HL-60 (cell line): ENCODE results near the gene TMPRSS13.

Source experiments
- DNase-seq, 2 experiments: peaks; one replicate each; pipeline ENCODE4 v3.0.0-alpha.2; 2010 to 2020; ENCODE audit warnings: low read depth in 1 of 2, low spot score in 1 of 2
- H3K27ac ChIP-seq: fragments of 250-450 bp; sonication (Bioruptor Pico); replicated peaks from 2 replicates; pipeline ENCODE4 v1.5.1; 2020; ENCODE audit warnings: mild to moderate bottlenecking, moderate library complexity
- H3K27me3 ChIP-seq: fragments of 250-450 bp; sonication (Bioruptor Pico); 2 replicates; pipeline ENCODE4 v1.5.1; 2021; ENCODE audit warnings: mild to moderate bottlenecking, moderate library complexity; ENCODE audit not compliant: insufficient read depth, poor library complexity, severe bottlenecking
- H3K4me3 ChIP-seq: replicated peaks from 2 replicates; pipeline ENCODE4 v1.5.1; 2011; ENCODE audit warnings: mild to moderate bottlenecking, control low read depth, low read length; ENCODE audit not compliant: insufficient read depth
- GABPA ChIP-seq: IDR thresholded peaks from 2 replicates; pipeline ENCODE4 v1.6.1; 2012; ENCODE audit warnings: low read depth
- POLR2AphosphoS5 ChIP-seq: IDR thresholded peaks from 2 replicates; pipeline ENCODE4 v1.6.1; 2012; ENCODE audit warnings: low read depth
- SPI1 ChIP-seq: IDR thresholded peaks from 2 replicates; pipeline ENCODE4 v1.6.1; 2012; ENCODE audit warnings: low read depth, mild to moderate bottlenecking, borderline replicate concordance
- TF ChIP-seq, protein P1 (sequence below): IDR thresholded peaks from 2 replicates; pipeline ENCODE4 v1.6.1; 2012; ENCODE audit warnings: low read depth; ENCODE audit not compliant: insufficient replicate concordance
- TF ChIP-seq, protein P2 (sequence below): IDR thresholded peaks from one replicate; pipeline ENCODE4 v1.5.1; 2011; ENCODE audit warnings: low read length, control low read depth, inconsistent platforms; ENCODE audit not compliant: insufficient read depth

Gene TMPRSS13

DNA sequence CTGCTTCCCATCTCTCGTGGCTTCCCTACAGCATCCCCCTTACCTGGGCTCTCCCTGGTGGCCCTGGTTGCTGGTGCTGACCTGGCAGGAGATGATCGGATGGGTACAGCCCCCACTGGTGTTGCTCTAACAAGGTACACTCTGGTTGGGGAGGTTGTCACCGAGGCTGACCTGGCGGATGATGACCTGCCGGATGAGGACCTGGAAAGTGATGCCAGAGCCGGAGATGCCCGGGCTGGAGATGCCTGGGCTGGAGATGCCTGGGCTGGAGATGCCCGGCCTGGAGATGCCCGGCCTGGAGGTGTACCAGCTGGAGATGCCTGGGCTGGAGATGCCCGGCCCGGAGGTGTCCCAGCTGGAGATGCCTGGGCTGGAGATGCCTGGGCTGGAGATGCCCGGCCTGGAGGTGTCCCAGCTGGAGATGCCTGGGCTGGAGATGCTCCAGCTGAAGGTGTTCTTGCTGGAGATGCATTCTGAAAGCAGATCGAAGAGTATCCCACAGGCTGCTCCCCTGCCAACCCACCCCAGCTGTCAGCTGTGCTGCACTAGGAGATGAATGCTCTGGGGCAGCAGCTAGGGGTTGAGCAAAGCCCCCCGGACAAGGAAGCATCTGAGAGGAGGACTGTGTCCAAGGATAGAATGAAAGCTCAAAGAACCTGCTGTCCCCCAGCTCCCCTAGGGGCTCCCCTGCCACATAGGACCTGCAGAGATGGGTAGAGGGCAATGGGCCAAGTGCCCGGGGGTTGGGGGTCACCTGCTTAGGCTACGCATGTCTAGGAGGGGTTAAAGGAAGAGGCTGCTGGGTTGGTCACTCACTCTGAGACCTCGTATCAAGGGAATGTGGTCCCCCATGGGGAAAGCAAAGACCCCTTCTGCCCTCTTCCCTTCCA, 10.6 kb downstream of the TMPRSS13 start:
- DNase-seq, result no peak
- Histone ChIP-seq H3K27ac (no peak overlapping the region), H3K4me3 (no peak overlapping the region), H3K27me3 (no peaks in the 10 kb centered on the region)
- TF ChIP-seq GABPA, result no peak

DNA sequence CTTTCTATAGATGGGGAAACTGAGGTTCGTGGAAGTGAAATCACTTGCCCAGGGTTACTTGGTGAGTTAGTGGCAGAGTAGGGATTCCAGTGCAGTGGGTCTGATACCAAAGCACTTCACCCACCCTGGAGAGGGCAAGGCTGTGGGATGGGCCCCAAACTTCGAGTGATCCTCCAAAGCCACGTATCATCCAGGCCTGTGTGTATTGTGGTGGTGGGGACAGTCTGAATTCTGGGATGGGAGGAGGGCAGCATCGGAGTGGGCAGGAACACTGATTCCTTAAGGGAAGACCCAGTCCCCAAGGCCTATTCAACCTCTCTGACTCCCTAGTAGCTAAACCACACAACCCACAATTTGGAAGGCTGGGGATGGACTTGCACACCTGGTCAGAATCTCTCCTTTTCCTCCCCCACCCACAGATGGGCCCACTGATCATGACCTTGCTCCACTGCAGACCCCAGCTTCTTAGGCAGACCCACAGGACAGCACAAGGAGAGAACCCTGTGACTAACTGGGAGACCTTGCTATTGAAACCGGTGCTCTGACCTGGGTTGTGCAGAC, 11.5 kb downstream of the TMPRSS13 start:
- Histone ChIP-seq H3K27me3 (no peaks in the 10 kb centered on the region), H3K4me3 (no peak overlapping the region), H3K27ac (no peak overlapping the region)
- TF ChIP-seq POLR2AphosphoS5, result no peak
- no peak for TF ChIP-seq SPI1
- TF ChIP-seq, protein P1, sequence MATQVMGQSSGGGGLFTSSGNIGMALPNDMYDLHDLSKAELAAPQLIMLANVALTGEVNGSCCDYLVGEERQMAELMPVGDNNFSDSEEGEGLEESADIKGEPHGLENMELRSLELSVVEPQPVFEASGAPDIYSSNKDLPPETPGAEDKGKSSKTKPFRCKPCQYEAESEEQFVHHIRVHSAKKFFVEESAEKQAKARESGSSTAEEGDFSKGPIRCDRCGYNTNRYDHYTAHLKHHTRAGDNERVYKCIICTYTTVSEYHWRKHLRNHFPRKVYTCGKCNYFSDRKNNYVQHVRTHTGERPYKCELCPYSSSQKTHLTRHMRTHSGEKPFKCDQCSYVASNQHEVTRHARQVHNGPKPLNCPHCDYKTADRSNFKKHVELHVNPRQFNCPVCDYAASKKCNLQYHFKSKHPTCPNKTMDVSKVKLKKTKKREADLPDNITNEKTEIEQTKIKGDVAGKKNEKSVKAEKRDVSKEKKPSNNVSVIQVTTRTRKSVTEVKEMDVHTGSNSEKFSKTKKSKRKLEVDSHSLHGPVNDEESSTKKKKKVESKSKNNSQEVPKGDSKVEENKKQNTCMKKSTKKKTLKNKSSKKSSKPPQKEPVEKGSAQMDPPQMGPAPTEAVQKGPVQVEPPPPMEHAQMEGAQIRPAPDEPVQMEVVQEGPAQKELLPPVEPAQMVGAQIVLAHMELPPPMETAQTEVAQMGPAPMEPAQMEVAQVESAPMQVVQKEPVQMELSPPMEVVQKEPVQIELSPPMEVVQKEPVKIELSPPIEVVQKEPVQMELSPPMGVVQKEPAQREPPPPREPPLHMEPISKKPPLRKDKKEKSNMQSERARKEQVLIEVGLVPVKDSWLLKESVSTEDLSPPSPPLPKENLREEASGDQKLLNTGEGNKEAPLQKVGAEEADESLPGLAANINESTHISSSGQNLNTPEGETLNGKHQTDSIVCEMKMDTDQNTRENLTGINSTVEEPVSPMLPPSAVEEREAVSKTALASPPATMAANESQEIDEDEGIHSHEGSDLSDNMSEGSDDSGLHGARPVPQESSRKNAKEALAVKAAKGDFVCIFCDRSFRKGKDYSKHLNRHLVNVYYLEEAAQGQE, result no peak
- TF ChIP-seq, protein P2, sequence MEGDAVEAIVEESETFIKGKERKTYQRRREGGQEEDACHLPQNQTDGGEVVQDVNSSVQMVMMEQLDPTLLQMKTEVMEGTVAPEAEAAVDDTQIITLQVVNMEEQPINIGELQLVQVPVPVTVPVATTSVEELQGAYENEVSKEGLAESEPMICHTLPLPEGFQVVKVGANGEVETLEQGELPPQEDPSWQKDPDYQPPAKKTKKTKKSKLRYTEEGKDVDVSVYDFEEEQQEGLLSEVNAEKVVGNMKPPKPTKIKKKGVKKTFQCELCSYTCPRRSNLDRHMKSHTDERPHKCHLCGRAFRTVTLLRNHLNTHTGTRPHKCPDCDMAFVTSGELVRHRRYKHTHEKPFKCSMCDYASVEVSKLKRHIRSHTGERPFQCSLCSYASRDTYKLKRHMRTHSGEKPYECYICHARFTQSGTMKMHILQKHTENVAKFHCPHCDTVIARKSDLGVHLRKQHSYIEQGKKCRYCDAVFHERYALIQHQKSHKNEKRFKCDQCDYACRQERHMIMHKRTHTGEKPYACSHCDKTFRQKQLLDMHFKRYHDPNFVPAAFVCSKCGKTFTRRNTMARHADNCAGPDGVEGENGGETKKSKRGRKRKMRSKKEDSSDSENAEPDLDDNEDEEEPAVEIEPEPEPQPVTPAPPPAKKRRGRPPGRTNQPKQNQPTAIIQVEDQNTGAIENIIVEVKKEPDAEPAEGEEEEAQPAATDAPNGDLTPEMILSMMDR, result no peak
- no peak for TF ChIP-seq GABPA
- DNase-seq, result no peak

DNA sequence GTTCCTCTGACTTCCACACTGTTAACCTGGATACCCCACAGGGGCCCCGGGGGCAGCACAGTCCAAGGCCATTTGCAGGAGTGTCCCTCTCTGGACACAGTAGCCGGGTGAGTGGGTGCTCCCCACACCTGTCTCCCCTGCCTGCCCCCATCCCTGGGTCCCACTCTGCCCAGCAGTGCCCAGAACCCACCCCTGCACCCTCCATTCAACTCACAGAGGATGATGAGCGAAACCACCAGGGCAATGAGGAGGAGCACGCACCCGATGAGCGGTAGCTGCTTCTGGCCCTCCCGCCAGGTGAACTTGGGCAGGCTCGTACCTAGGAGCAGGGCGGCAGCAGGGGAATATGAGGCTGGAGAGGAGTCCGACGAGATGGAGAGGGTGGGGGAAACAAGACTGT, 12.2 kb downstream of the TMPRSS13 start:
- no peak for DNase-seq
- Histone ChIP-seq H3K27me3 (no peaks in the 10 kb centered on the region), H3K4me3 (no peak overlapping the region), H3K27ac (no peak overlapping the region)
- TF ChIP-seq POLR2AphosphoS5 (no peak), SPI1 (no peak), GABPA (no peak)
- TF ChIP-seq, protein P2, result no peak
- TF ChIP-seq, protein P1, result no peak

DNA sequence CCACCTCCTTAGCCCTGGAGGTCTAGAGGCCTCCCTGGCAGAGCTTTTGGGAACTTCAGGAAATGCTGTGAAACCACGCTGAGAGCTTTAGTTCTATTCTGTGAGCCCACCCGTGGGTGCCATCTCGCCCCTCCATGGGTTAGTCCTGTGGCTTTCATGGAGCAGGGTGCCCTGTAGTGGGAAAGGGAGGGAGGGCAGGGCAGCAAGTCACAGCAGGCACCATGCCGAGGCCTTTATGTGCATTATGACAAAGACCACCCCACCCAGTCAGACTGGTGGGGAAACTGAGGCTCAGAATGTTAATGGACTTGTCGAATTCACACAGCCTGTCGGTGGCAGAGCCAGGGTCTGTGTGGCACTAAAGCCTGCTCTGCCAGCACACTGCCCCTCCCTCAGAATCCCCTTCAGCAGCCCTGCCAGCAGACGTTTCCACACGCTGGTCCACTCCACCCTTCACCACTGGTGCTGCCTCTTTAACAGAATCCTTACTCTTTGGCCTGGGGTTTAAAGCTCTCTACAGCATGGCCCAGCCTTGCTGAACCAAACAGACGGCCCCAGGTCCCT, 13.4 kb downstream of the TMPRSS13 start:
- DNase-seq, result no peak
- Histone ChIP-seq H3K27me3 (peaks cover 3% of the 10 kb centered on the region), H3K27ac (no peak overlapping the region), H3K4me3 (no peak overlapping the region)
- TF ChIP-seq SPI1, result no peak
- TF ChIP-seq, protein P1, result no peak
- TF ChIP-seq, protein P2, result no peak
